ENCODE measurements around the gene FRYL.

The FRYL gene

DNA sequence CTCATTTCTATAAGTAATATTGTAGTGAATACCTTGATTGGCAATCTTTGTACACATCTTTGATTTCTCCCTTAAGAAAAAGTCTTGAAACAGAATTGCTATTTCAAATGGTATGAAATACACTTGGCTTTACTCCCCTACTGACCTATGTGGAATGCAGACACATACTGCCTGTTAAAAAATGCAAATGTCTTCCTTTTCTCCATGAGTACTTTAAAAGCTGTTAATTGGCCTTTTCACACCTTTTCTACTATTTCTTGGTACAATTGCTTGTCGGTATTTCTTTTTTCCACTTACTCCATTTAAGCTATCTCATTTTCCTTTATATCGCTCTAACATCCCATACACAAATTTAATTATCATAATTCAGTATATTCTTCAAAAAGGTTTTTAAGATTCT, 87.2 kb downstream of the FRYL start:
- Histone ChIP-seq H3K9me3 (ENCODE audit: severe bottlenecking) (no peaks in the 10 kb centered on the region), H3K36me3 (no peaks in the 10 kb centered on the region), H3K27me3 (ENCODE audit: insufficient read depth, low read depth, severe bottlenecking) (no peaks in the 10 kb centered on the region), H3K4me3 (ENCODE audit: low read depth, low read length) (no peak overlapping the region), H3K27ac (no peak overlapping the region)
- no peak for DNase-seq
- TF ChIP-seq, protein P1, sequence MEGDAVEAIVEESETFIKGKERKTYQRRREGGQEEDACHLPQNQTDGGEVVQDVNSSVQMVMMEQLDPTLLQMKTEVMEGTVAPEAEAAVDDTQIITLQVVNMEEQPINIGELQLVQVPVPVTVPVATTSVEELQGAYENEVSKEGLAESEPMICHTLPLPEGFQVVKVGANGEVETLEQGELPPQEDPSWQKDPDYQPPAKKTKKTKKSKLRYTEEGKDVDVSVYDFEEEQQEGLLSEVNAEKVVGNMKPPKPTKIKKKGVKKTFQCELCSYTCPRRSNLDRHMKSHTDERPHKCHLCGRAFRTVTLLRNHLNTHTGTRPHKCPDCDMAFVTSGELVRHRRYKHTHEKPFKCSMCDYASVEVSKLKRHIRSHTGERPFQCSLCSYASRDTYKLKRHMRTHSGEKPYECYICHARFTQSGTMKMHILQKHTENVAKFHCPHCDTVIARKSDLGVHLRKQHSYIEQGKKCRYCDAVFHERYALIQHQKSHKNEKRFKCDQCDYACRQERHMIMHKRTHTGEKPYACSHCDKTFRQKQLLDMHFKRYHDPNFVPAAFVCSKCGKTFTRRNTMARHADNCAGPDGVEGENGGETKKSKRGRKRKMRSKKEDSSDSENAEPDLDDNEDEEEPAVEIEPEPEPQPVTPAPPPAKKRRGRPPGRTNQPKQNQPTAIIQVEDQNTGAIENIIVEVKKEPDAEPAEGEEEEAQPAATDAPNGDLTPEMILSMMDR (IDR thresholded peaks at IDR 0.05; ENCODE audit: low read depth, low read length), result no peak

DNA sequence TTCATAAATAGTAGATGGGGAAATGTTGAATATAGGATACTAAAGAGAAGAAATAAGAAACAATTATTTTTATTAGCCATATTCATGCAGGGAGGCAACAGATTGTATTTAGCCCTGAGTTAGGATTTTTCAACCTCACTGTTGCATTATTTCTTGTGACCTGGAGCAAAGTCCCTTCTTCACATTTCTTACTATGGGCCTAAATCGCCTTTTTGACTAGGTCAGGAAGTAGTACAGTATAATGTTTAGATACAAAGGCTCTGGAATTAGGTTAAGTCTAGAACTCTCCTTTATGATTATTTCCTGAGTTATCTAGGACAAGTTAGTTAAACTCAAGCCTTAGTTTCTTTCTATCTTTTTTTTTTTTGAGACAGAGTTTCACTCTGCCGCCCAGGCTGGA, 88.0 kb downstream of the FRYL start:
- Histone ChIP-seq H3K27me3 (ENCODE audit: insufficient read depth, low read depth, severe bottlenecking) (no peaks in the 10 kb centered on the region), H3K27ac (no peak overlapping the region), H3K9me3 (ENCODE audit: severe bottlenecking) (no peaks in the 10 kb centered on the region), H3K4me3 (ENCODE audit: low read depth, low read length) (no peak overlapping the region), H3K36me3 (no peaks in the 10 kb centered on the region)
- TF ChIP-seq, protein P1 (IDR thresholded peaks at IDR 0.05; ENCODE audit: low read depth, low read length), result no peak
- no peak for DNase-seq

DNA sequence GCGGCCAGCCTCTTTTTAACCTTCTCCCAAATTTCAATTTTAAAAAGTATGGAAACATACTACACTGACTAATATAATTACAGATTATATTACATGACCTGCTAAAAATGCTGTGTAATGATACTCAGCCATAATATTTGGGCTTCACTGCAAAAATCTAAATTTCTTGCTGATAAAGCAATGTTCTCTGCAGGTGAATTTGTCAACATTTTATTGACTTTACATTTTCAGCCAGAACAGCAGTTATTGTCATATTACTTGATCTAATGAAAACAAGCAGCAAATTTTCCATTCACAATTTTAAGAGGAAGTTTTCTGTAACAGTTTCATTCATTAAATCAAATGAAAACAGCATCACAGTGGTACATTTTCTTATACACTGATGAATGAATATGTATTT, 91.1 kb downstream of the FRYL start:
- no peaks in the 10 kb centered on the region for H3K27me3 ChIP-seq (ENCODE audit: insufficient read depth, low read depth, severe bottlenecking)
- no peaks in the 10 kb centered on the region for H3K9me3 ChIP-seq (ENCODE audit: severe bottlenecking)
- DNase-seq, result no peak
- no peak overlapping the region for H3K27ac ChIP-seq
- TF ChIP-seq, protein P1 (IDR thresholded peaks at IDR 0.05; ENCODE audit: low read depth, low read length), result no peak
- H3K4me3 ChIP-seq (ENCODE audit: low read depth, low read length), result no peak overlapping the region
- H3K36me3 ChIP-seq, result no peaks in the 10 kb centered on the region

DNA sequence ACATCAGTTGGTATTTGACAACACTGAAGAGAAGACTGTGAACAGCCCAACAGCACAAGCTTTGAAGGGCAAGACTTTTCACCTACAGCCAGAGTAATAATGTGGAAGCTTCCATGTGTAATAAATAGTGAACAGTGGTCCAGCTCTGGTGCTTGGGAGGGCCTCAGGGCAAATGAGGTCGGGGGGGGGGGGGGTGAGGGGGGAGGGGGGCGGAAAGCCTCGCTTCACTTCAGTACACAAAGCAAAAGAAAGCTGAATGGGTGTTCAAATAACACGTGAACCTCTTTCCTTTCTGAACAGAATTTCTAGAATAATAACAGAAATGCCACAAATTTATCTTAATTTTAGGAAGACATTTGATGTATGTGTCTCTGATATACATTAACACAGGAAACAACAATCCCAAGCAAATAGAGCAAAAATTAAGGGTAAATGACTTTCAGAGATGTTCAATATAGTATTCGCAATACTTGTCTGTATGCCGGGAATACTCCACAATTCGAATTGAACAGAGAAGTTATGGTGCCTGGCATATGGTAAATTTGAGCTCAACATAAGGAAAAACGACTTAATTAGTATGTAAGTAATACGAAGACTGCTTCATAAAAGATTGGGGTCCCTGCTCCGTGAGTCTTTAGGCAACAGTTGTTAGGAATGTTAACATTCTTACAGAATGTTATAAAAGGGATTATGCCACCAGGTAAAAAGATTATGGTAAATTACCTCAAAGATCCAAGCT, 92.6 kb downstream of the FRYL start:
- no peak for DNase-seq
- TF ChIP-seq, protein P1 (IDR thresholded peaks at IDR 0.05; ENCODE audit: low read depth, low read length), result no peak

DNA sequence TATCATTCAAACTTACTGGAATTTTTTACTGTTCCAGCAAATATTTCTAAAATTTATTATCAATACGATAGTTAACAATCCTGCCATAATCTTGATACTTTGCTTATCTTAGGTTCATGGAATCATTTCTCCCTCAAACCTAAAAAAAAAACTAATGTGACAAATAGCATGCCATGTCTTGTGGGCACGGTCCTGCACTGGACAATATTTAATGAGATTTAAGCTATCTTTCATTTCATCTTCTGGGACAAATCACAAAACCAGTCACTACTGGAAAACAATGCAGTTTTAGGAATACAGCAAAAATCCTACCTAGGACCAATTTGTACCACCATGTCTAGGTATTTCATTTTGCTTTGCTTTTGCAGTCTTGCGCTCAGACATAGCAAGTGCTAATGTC, 93.7 kb downstream of the FRYL start:
- TF ChIP-seq, protein P1 (IDR thresholded peaks at IDR 0.05; ENCODE audit: low read depth, low read length), result no peak
- no peaks in the 10 kb centered on the region for H3K36me3 ChIP-seq
- H3K9me3 ChIP-seq (ENCODE audit: severe bottlenecking), result no peaks in the 10 kb centered on the region
- no peak for DNase-seq
- no peaks in the 10 kb centered on the region for H3K27me3 ChIP-seq (ENCODE audit: insufficient read depth, low read depth, severe bottlenecking)
- no peak overlapping the region for H3K4me3 ChIP-seq (ENCODE audit: low read depth, low read length)
- H3K27ac ChIP-seq, result no peak overlapping the region

More for the DNA sequence above, 92.6 kb downstream of the FRYL start:
- Histone ChIP-seq H3K27me3 (ENCODE audit: insufficient read depth, low read depth, severe bottlenecking) (no peaks in the 10 kb centered on the region), H3K36me3 (no peaks in the 10 kb centered on the region), H3K4me3 (ENCODE audit: low read depth, low read length) (no peak overlapping the region), H3K27ac (no peak overlapping the region), H3K9me3 (ENCODE audit: severe bottlenecking) (no peaks in the 10 kb centered on the region)

Measured in WERI-Rb-1 (cell line).